ENCODE data around the gene APOL1. TPM values are rescaled to one million over a fixed set of nuclear protein-coding genes. Genes with fewer than 3 reads are reported as not detected.
"Not testable (repeated sequence)": the region's sequence is repeated elsewhere in the genome, so short reads cannot be mapped to it uniquely, and the experiment has no call there.

The APOL1 gene
- total RNA-seq, 1 donor = 38.7 TPM

- H3K4me3 ChIP-seq (ENCODE audit: insufficient read depth, low read length) = no peak overlapping the region
- DNase-seq (ENCODE audit: insufficient read length, low spot score, missing footprints) = no peak
- no peaks in the 10 kb centered on the region for H3K27me3 ChIP-seq (ENCODE audit: insufficient read depth, low read length)
- no peaks in the 10 kb centered on the region for H3K36me3 ChIP-seq (ENCODE audit: insufficient read depth, low read length)
- H4K20me1 ChIP-seq (ENCODE audit: insufficient read depth, low read length) = no peaks in the 10 kb centered on the region
- H3K9me3 ChIP-seq (ENCODE audit: low read depth, low read length) = no peaks in the 10 kb centered on the region
- H2AFZ ChIP-seq (ENCODE audit: low read length) = no peak overlapping the region
- no peaks in the 10 kb centered on the region for H3K4me1 ChIP-seq (ENCODE audit: insufficient read depth, low read length)
- TF ChIP-seq CTCF (IDR thresholded peaks at IDR 0.05; ENCODE audit: extremely low read depth, low read depth, low read length) = no peak
- no peak overlapping the region for H3K27ac ChIP-seq (ENCODE audit: low read depth, low read length)
- no peak overlapping the region for H3K4me2 ChIP-seq (ENCODE audit: insufficient read depth, low read length)
- no peaks in the 10 kb centered on the region for H3K79me2 ChIP-seq (ENCODE audit: insufficient read depth, low read length)
Observed at GRCh38 chr22:36206255-36206654, 46.7 kb upstream of the APOL1 start.

GRCh38 chr22:36208162-36208765, 44.7 kb upstream of the APOL1 start:
- H4K20me1 ChIP-seq (ENCODE audit: insufficient read depth, low read length) = no peaks in the 10 kb centered on the region
- H2AFZ ChIP-seq (ENCODE audit: low read length) = no peak overlapping the region
- H3K4me3 ChIP-seq (ENCODE audit: insufficient read depth, low read length) = no peak overlapping the region
- no peak for DNase-seq (ENCODE audit: insufficient read length, low spot score, missing footprints)
- H3K27me3 ChIP-seq (ENCODE audit: insufficient read depth, low read length) = peaks cover 9% of the 10 kb centered on the region
- no peaks in the 10 kb centered on the region for H3K79me2 ChIP-seq (ENCODE audit: insufficient read depth, low read length)
- H3K9me3 ChIP-seq (ENCODE audit: low read depth, low read length) = no peaks in the 10 kb centered on the region
- no peak overlapping the region for H3K4me2 ChIP-seq (ENCODE audit: insufficient read depth, low read length)
- H3K27ac ChIP-seq (ENCODE audit: low read depth, low read length) = no peak overlapping the region
- no peaks in the 10 kb centered on the region for H3K36me3 ChIP-seq (ENCODE audit: insufficient read depth, low read length)
- no peak for TF ChIP-seq CTCF (IDR thresholded peaks at IDR 0.05; ENCODE audit: extremely low read depth, low read depth, low read length)
- H3K4me1 ChIP-seq (ENCODE audit: insufficient read depth, low read length) = no peaks in the 10 kb centered on the region

- H3K27ac ChIP-seq (ENCODE audit: low read depth, low read length) = no peak overlapping the region
- no peaks in the 10 kb centered on the region for H3K79me2 ChIP-seq (ENCODE audit: insufficient read depth, low read length)
- H3K4me2 ChIP-seq (ENCODE audit: insufficient read depth, low read length) = no peak overlapping the region
- H3K9me3 ChIP-seq (ENCODE audit: low read depth, low read length) = no peaks in the 10 kb centered on the region
- no peak overlapping the region for H2AFZ ChIP-seq (ENCODE audit: low read length)
- H4K20me1 ChIP-seq (ENCODE audit: insufficient read depth, low read length) = no peaks in the 10 kb centered on the region
- H3K36me3 ChIP-seq (ENCODE audit: insufficient read depth, low read length) = no peaks in the 10 kb centered on the region
- no peak for DNase-seq (ENCODE audit: insufficient read length, low spot score, missing footprints)
- peaks cover 15% of the 10 kb centered on the region for H3K27me3 ChIP-seq (ENCODE audit: insufficient read depth, low read length)
- H3K4me1 ChIP-seq (ENCODE audit: insufficient read depth, low read length) = no peaks in the 10 kb centered on the region
- no peak overlapping the region for H3K4me3 ChIP-seq (ENCODE audit: insufficient read depth, low read length)
- no peak for TF ChIP-seq CTCF (IDR thresholded peaks at IDR 0.05; ENCODE audit: extremely low read depth, low read depth, low read length)
Observed at GRCh38 chr22:36208914-36209313, 44.0 kb upstream of the APOL1 start.

GRCh38 chr22:36209488-36209908, 43.4 kb upstream of the APOL1 start:
- not testable (repeated sequence) for H3K4me2 ChIP-seq (ENCODE audit: insufficient read depth, low read length); DNase-seq (ENCODE audit: insufficient read length, low spot score, missing footprints); H4K20me1 ChIP-seq (ENCODE audit: insufficient read depth, low read length); H3K9me3 ChIP-seq (ENCODE audit: low read depth, low read length); H2AFZ ChIP-seq (ENCODE audit: low read length); H3K27ac ChIP-seq (ENCODE audit: low read depth, low read length); H3K4me3 ChIP-seq (ENCODE audit: insufficient read depth, low read length); H3K79me2 ChIP-seq (ENCODE audit: insufficient read depth, low read length); H3K36me3 ChIP-seq (ENCODE audit: insufficient read depth, low read length); H3K4me1 ChIP-seq (ENCODE audit: insufficient read depth, low read length)
- H3K27me3 ChIP-seq (ENCODE audit: insufficient read depth, low read length) = peaks cover 15% of the 10 kb centered on the region
